Activated gamma-delta T cell (primary cell): ENCODE measurements around the gene TBC1D22A.
"Not testable (repeated sequence)": the region's sequence is repeated elsewhere in the genome, so short reads cannot be mapped to it uniquely, and the experiment has no call there.

Experiments used
- DNase-seq: peaks from one replicate; lab custom pipeline; 2025; lab: John Stamatoyannopoulos, UW

The TBC1D22A gene

DNA sequence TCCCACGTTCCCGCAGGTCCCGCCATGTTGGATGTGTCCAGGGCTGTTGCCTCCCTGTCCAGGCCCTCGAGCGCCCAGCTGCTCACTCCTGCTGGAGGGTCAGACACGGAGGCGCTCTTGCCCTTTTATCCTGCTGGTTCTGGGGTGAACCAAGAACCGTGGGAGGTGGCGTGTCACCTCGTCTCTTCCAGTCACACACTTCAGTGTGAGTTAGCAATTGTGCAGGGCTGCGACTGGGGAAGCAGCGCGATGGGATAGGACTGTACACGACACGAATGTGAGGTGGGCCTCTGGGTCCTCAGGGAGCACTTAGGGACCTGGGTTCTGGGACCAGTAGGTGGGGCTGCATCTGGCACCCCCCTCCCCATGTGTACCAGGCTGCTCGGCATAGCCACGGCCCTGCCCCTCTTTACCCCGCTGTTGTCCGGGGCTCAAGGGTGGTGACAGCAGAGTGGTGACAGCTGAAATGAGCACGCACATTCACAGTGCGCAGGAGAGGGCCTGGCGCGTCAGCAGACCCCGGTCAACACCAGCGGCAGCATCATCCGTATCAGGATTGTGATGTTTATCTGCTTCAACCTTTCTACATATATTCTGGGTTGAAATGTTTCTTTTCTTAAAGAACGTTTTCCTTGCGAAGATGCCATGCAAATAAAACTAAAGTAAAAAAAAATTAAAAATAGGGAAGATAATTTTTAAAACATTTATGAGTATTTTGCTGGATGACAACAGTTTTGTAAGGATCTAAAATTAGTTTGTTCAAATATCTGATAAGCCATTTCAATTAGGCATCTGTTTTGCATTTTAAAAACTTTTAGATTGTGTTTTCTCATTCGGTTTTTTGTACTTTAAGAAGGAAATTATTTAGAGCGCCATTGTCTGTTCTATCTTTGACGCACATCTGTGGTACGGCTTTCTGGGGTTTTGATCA lies 210.7 kb downstream of the TBC1D22A start:
- no peak for DNase-seq

DNA sequence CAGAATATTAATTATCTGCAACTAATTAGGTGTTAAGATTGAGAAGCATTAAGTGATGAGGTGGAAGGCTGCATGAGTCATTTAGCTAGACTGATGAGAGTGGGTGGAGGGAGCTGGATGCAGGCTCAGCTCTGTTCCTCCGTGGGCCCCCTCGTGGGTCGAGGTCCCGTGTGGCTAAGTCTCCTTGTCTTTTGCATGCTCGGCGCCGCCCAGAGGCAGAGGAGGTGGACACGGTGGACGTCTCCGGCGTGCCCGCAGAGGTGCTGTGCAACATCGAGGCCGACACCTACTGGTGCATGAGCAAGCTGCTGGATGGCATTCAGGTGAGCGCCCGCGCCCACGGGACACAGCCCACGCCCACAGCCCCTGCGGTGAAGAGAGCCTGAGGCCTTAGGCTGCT lies 211.6 kb downstream of the TBC1D22A start:
- no peak for DNase-seq

- DNase-seq: no peak
These were observed 212.5 kb downstream of the TBC1D22A start for GRCh38 chr22:46974631-46975585.

DNA sequence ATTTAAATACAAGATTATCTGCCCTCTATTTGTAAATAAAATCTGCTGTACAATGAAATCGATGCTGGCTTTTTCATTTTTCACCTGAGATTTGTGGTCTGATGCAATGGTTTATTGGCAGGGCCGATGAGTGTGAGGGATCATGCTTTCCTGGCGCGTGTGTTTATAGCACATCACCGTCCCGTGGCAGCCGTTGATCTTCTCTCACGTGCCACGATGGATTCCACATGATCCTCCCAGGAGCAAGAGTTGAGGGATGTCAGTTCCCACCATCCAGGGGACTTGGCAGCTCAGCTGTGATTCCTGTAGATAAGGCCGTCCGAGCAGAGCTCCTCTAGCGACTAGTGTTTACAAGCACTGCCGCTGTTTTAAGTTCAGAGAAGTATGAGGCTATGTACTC lies 213.7 kb downstream of the TBC1D22A start:
- no peak for DNase-seq

DNA sequence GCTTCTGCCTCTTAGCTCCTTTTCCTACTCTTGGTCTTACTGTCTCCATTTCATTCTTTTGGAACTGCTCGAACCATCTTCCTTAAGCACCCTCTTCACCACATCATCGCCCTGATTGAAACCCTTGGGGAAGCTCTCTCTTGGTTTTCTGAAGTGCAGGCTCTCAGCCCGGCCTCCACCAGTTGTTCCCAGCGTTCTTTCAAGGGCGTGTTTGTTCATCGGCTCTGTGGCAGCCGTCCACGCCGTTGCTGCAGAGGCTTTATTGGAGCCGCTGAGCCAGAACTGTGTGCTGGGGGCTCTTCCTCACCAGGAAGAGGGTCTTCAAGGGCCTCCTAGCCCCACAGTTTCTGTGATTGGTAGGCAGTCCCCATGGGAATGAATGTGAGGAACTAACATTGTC lies 214.1 kb downstream of the TBC1D22A start:
- no peak for DNase-seq

- no peak for DNase-seq
These were observed 215.3 kb downstream of the TBC1D22A start for GRCh38 chr22:46977656-46978343.

DNA sequence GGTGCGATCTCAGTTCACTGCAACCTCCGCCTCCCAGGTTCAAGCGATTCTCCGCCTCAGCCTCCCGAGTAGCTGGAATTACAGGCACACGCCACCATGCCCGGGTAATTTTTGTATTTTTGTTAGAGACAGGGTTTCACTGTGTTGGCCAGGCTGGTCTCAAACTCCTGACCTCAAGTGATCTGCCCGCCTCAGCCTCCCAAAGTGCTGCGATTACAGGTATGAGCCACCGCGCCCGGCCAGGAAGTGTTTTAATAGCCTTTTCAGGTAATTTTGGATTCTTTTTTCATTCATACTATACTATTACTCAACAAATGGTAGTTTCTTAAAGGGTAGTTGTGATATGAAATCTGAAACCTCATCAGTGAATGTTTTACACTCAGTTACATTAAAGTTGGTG lies 216.2 kb downstream of the TBC1D22A start:
- not testable (repeated sequence) for DNase-seq

DNA sequence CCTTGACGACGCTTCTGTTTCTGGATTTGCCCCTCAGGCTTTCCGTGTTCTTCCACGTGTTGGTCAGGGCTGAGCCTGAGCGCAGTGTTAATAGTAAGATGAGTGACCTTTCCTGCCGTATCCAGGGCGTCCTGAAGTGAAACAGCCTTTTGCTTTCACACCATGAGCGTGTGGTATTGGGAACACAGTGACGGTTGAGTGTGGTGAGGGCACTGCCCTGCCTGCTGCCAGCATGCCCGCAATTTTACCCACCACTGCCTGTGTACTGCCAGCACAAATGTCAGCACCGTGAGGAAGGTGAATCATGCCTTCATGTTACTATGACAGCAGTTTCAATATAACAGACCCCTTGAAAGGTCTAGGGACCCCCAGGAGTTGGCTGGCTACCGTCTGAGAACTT lies 217.1 kb downstream of the TBC1D22A start:
- DNase-seq: no peak

GRCh38 chr22:46980392-46980791 lies 217.9 kb downstream of the TBC1D22A start:
- DNase-seq: no peak

- DNase-seq: no peak
These were observed 220.2 kb downstream of the TBC1D22A start for GRCh38 chr22:46982635-46983034.

DNA sequence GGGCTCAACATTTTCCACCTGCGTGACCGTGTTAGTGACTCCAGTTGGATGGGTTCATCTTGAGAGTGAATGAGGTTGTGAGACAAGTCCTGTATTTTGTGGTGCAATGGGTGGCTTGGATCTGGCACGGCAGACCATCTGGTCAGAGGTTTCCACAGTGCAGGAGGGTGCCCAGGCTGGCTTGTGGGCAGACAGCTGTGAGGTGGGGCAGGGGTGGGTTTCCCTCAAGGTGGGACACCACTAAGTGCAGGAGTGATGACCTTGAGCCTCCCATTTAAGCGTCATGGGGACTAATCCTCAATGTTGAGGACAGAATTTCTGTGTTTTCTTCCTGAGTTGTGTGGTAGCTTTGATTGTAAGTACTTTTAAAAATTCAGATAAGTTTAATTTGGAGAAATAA lies 220.6 kb downstream of the TBC1D22A start:
- no peak for DNase-seq

GRCh38 chr22:46984751-46985506 lies 222.5 kb downstream of the TBC1D22A start:
- no peak for DNase-seq

- no peak for DNase-seq
These were observed 223.0 kb downstream of the TBC1D22A start for GRCh38 chr22:46985507-46985882.

- no peak for DNase-seq
These were observed 224.3 kb downstream of the TBC1D22A start for GRCh38 chr22:46986788-46987187.

DNA sequence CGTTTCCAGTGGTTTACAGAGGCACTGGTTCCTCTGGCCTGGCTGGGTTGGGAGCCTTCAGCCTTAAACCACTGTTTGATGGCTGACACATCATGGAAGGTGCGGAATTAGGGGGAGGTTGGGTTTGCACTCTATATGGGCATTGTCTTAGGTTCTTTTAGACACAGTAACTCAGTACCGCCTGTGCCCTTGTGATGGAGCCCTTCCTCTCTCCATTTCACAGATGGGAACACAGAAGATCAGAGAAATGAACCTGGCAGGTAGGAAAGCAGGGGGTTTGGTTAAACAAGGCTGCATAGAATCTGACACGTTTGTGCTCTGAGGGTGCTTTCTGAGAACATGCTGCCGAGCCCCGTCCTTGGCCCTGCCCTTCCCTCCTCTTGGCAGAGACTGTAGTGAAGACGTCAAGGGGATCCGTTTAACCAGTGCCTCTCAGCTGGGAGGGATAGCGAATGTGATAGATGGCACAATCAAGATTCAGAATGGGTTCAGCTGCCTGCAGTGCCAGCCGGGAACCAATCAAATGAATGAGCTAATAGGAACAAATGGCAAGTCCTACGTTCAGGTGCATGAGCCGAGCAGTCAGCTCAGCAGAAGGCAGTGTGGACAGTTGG lies 228.6 kb downstream of the TBC1D22A start:
- no peak for DNase-seq

GRCh38 chr22:46991666-46992065 lies 229.2 kb downstream of the TBC1D22A start:
- DNase-seq: no peak

DNA sequence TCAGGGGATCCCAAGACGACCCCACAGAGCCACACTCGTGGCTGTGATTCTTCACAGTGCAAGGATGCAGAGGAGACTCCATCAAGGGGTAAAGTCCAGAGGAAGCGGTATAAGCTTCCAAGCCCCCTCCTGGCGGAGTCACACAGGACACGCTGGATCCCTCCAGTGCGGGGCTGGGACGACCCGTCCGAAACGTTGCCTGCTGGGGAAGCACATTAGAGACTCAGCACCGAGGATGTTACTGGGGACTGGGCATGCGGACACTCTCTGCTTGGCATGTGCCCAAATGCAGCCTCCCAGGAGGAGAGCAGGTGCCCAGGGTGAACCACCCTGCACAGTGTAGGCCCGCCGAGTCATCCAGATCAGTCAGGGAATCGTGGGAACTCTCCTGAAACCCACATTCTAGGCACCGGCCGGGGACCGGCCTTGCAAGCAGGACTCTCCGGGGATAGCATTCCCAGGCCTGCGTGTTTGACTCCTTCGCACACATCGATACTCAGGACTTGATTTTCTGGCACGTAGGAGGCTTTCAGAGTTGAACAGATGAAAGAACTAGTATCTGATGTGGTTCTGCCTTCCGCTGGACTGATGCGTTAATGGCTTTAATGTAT lies 229.8 kb downstream of the TBC1D22A start:
- DNase-seq: no peak

DNA sequence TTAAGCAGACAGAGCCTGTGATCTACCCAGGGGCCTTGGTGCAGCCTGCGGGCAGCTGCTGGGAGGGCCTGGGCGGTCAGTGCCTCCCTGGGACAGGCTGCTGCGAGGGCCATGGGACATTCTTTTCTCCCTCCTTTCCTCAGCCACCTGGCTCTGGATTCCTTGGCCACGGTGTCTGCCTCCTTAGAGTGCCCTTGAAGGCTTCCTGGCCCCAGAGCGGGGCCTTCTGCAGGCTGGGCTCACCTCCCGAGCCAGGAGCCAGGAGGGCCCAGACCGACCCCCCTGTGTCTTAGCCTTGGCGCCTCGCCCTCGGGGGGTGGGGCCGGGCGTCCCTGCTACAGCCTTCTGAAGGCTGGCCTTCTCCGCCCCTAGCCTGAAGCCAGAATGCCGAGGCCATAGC lies 231.2 kb downstream of the TBC1D22A start:
- no peak for DNase-seq

GRCh38 chr22:46994265-46994664 lies 231.8 kb downstream of the TBC1D22A start:
- DNase-seq: no peak

DNA sequence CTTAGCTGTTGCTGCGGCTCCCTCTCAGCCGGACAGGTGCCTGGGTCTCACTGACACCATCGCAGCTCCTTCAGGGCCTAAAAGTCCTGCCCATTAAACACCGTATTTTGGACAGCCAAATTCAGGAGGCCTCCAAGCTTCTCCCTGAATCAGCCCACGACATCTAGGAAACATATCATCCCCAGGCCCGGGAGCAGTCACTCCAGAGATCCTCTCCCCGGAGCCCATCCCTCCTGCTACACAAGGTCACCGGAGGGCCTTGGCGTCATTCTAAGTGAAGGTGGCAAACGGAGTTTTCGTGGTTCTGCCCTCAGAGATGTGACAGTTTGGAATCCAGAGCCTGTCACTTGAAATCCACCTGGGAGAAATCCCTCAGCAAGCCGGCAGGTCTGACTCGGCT lies 232.5 kb downstream of the TBC1D22A start:
- DNase-seq: no peak
